ENCODE data around the gene OR6P1. TPM values are rescaled to one million over a fixed set of nuclear protein-coding genes. Genes with fewer than 3 reads are reported as not detected.

OR6P1 gene
- not detected for polyA plus RNA-seq (2013, experiment 1 of 2; ENCODE audit: insufficient read length)
- not detected for polyA plus RNA-seq (2013, experiment 2 of 2; ENCODE audit: insufficient read length)

GRCh38 chr1:158570480-158570879, at the start of gene OR6P1:
TSS of gene OR6P1 (minus strand) at chr1:158570580. CDS start at chr1:158563604, 6,976 bp downstream.
- DNase-seq: no peak

GRCh38 chr1:158613764-158614163, 43.4 kb upstream of the OR6P1 start:
- no peak for DNase-seq

- DNase-seq: no peak
Observed at GRCh38 chr1:158611916-158612315, 41.5 kb upstream of the OR6P1 start.

GRCh38 chr1:158607296-158607695, 36.9 kb upstream of the OR6P1 start:
- DNase-seq: no peak

GRCh38 chr1:158604968-158605367, 34.6 kb upstream of the OR6P1 start, which contains the start of gene OR10Z1:
TSS of gene OR10Z1 (plus strand) at chr1:158605268. CDS start at chr1:158606439, 1,171 bp downstream.
- DNase-seq: no peak

- no peak for DNase-seq
Observed at GRCh38 chr1:158600735-158601134, 30.4 kb upstream of the OR6P1 start.

GRCh38 chr1:158586942-158587341, 16.6 kb upstream of the OR6P1 start:
- no peak for DNase-seq

- no peak for DNase-seq
Observed at GRCh38 chr1:158583962-158584361, 13.6 kb upstream of the OR6P1 start.

- no peak for DNase-seq
Observed at GRCh38 chr1:158579733-158580132, 9.4 kb upstream of the OR6P1 start, which contains the start of gene OR10X1. TSS of gene OR10X1 (minus strand) at chr1:158579899. CDS start at chr1:158579899, 0 bp downstream.

- DNase-seq: no peak
Observed at GRCh38 chr1:158577561-158577960, 7.2 kb upstream of the OR6P1 start.

GRCh38 chr1:158572226-158572625, 1.8 kb upstream of the OR6P1 start:
- no peak for DNase-seq

- no peak for DNase-seq
Observed at GRCh38 chr1:158564608-158565007, 5.8 kb downstream of the OR6P1 start.

GRCh38 chr1:158563853-158564252, 6.5 kb downstream of the OR6P1 start:
- DNase-seq: no peak

GRCh38 chr1:158559696-158560095, 10.7 kb downstream of the OR6P1 start:
- DNase-seq: no peak

- no peak for DNase-seq
Observed at GRCh38 chr1:158554352-158554751, 16.0 kb downstream of the OR6P1 start, which contains the start of gene OR6Y1. TSS of gene OR6Y1 (minus strand) at chr1:158554405. CDS start at chr1:158548105, 6,300 bp downstream.

GRCh38 chr1:158552296-158552695, 18.1 kb downstream of the OR6P1 start:
- no peak for DNase-seq

GRCh38 chr1:158547533-158547932, 22.8 kb downstream of the OR6P1 start:
- no peak for DNase-seq

- no peak for DNase-seq
Observed at GRCh38 chr1:158537609-158538008, 32.8 kb downstream of the OR6P1 start.

- DNase-seq: no peak
Observed at GRCh38 chr1:158534496-158534895, 35.9 kb downstream of the OR6P1 start.

- no peak for DNase-seq
Observed at GRCh38 chr1:158527190-158527815, 43.1 kb downstream of the OR6P1 start.

- no peak for DNase-seq
Observed at GRCh38 chr1:158521666-158522058, 48.7 kb downstream of the OR6P1 start.

GRCh38 chr1:158520955-158521665, 49.3 kb downstream of the OR6P1 start:
- DNase-seq: no peak

GRCh38 chr1:158520021-158520420, 50.4 kb downstream of the OR6P1 start:
- DNase-seq: no peak

- DNase-seq: no peak
Observed at GRCh38 chr1:158516966-158517365, 53.4 kb downstream of the OR6P1 start.
